ENCODE measurements around the gene RASA3. TPM values are rescaled to one million over a fixed set of nuclear protein-coding genes. Genes with fewer than 3 reads are reported as not detected.

The RASA3 gene
- total RNA-seq, 1 donor from 2014 or later: 2.6 TPM

DNA sequence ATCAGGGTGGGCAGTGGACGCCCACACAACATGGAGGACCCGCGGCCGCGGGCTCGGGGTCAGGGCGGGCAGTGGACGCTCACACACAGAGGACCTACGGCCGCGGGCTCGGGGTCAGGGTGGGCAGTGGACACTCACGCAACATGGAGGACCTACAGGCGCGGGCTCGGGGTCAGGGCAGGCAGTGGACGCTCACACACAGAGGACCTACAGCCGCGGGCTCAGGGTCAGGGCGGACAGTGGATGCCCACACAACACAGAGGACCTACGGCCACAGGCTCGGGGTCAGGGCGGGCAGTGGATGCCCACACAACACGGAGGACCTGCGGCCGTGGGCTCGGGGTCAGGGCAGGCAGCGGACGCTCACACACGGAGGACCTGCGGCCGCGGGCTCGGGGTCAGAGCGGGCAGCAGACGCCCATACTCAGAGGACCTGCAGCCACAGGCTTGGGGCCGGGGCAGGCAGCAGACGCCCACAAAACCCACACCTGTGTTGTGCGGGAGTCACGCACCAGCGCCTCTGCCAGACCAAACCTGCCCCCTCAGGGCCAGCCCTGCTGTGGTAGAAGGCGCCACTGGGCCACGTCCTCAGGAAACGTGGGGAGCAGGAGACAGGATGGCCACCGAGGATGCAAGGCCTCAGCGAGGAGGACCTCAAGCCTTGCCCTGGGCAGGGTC lies 131.0 kb downstream of the RASA3 start:
- FAIRE-seq: no peak
- H3K36me3 ChIP-seq (ENCODE audit: control insufficient read depth, insufficient read depth, low read length): no peaks in the 10 kb centered on the region
- TF ChIP-seq, protein P1, sequence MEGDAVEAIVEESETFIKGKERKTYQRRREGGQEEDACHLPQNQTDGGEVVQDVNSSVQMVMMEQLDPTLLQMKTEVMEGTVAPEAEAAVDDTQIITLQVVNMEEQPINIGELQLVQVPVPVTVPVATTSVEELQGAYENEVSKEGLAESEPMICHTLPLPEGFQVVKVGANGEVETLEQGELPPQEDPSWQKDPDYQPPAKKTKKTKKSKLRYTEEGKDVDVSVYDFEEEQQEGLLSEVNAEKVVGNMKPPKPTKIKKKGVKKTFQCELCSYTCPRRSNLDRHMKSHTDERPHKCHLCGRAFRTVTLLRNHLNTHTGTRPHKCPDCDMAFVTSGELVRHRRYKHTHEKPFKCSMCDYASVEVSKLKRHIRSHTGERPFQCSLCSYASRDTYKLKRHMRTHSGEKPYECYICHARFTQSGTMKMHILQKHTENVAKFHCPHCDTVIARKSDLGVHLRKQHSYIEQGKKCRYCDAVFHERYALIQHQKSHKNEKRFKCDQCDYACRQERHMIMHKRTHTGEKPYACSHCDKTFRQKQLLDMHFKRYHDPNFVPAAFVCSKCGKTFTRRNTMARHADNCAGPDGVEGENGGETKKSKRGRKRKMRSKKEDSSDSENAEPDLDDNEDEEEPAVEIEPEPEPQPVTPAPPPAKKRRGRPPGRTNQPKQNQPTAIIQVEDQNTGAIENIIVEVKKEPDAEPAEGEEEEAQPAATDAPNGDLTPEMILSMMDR (IDR thresholded peaks at IDR 0.05; ENCODE audit: insufficient read depth, low read length, severe bottlenecking): no peak
- no peak for DNase-seq (ENCODE audit: low read depth)
- H3K4me3 ChIP-seq (ENCODE audit: low read depth, low read length): no peak overlapping the region
- H3K27me3 ChIP-seq (ENCODE audit: control insufficient read depth, insufficient read depth, low read length): no peaks in the 10 kb centered on the region

DNA sequence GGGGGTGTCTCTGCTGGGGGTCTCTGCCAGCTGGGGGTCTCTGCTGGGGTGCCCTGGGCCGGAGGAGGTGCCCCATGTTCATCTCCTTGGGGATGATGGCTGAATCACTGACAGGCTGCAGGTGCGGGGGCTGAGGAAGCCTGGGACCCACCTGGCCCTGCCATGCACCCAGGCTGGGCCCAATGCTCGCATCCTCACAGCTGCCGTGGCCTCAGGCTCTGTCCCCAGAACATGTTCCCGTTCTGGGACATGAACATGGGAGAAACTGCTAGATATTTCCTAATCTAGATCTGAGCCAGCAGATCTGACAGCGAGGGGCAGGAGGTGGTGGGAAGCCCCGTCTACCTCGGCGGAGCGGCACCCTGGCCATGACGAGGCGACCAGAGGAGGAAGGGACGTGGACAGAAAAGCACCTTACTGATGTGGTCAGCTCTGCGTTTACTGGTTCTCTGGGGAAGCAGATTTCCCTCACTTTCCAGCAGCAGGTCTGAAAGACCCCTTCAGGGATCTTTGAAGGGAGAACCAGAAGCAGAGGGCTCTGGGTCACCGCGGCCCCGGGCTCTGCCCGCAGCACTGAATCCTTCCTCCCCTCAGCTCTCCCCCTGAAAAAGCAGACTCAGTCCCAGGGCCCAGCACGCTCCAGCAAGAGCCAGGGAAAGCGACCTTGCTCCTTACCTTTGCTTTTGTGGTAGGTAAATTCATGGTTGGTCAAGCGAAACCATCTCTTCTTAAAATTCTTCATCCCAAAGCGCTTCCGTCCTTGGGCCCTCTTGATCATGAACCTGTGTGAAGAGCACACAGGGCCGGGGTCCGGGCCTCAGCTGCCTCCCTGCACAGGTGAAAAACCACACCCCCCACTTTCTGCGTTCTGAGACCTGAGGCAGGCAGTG lies 132.0 kb downstream of the RASA3 start:
- Histone ChIP-seq H3K27me3 (ENCODE audit: control insufficient read depth, insufficient read depth, low read length) (no peaks in the 10 kb centered on the region), H3K4me3 (ENCODE audit: low read depth, low read length) (no peak overlapping the region), H3K36me3 (ENCODE audit: control insufficient read depth, insufficient read depth, low read length) (no peaks in the 10 kb centered on the region)
- TF ChIP-seq, protein P1 (IDR thresholded peaks at IDR 0.05; ENCODE audit: insufficient read depth, low read length, severe bottlenecking): no peak
- DNase-seq (ENCODE audit: low read depth) (no peak), FAIRE-seq (no peak)

DNA sequence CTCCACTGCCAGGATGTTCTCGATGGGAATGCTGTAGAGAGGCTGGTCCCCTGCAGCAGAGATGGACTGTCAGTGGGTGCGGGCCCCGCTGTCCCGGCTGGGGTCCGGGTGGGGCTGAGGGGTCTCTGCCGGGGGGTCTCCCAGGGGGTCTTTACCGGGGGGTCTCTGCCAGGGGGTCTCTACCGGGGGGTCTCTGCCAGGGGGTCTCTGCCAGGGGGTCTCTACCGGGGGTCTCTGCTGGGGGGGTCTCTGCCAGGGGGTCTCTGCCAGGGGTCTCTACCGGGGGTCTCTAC lies 132.9 kb downstream of the RASA3 start:
- H3K4me3 ChIP-seq (ENCODE audit: low read depth, low read length): no peak overlapping the region
- no peaks in the 10 kb centered on the region for H3K36me3 ChIP-seq (ENCODE audit: control insufficient read depth, insufficient read depth, low read length)
- FAIRE-seq: no peak
- H3K27me3 ChIP-seq (ENCODE audit: control insufficient read depth, insufficient read depth, low read length): no peaks in the 10 kb centered on the region
- DNase-seq (ENCODE audit: low read depth): no peak
- TF ChIP-seq, protein P1 (IDR thresholded peaks at IDR 0.05; ENCODE audit: insufficient read depth, low read length, severe bottlenecking): no peak

DNA sequence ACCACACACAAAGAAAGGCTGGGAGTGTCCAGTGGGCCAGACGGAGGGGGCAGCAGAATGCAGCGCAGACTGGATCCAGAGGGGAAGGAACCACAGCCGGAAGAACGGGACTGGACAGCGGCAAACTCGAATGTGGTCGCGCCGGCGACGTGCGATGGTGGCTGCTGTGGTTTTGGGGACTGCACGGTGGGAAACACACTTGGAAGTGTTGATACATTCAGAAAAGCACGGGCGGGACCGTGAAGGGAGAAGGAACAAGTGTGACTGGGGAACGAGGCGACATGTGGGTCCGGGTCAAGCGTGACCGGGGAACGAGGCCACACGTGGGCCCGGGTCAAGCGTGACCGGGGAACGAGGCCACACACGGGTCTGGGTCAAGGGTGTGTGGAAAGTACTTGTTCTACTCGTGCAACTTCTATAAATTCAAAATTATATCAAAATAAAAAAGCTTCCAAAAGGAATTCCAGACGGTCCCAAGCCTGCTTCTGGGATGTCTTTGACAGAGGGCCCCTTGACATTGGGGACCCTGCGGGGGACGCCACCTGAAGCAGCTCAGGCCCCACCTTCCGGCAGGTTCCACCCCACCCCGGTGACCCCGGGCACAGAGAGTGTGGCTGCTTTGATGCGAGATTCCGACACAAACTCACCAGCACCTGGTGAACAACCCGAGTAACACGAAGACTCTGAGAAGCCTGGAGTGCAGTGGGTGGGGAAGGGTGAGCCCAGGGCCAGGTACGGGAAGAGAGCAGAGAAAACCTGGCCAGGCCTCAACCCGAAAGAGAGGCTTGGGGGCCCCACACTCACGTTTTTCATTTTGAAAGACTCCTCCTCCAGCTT lies 133.4 kb downstream of the RASA3 start:
- no peak for DNase-seq (ENCODE audit: low read depth)
- TF ChIP-seq, protein P1 (IDR thresholded peaks at IDR 0.05; ENCODE audit: insufficient read depth, low read length, severe bottlenecking): no peak
- H3K27me3 ChIP-seq (ENCODE audit: control insufficient read depth, insufficient read depth, low read length): no peaks in the 10 kb centered on the region
- H3K36me3 ChIP-seq (ENCODE audit: control insufficient read depth, insufficient read depth, low read length): no peaks in the 10 kb centered on the region
- FAIRE-seq: no peak
- no peak overlapping the region for H3K4me3 ChIP-seq (ENCODE audit: low read depth, low read length)

DNA sequence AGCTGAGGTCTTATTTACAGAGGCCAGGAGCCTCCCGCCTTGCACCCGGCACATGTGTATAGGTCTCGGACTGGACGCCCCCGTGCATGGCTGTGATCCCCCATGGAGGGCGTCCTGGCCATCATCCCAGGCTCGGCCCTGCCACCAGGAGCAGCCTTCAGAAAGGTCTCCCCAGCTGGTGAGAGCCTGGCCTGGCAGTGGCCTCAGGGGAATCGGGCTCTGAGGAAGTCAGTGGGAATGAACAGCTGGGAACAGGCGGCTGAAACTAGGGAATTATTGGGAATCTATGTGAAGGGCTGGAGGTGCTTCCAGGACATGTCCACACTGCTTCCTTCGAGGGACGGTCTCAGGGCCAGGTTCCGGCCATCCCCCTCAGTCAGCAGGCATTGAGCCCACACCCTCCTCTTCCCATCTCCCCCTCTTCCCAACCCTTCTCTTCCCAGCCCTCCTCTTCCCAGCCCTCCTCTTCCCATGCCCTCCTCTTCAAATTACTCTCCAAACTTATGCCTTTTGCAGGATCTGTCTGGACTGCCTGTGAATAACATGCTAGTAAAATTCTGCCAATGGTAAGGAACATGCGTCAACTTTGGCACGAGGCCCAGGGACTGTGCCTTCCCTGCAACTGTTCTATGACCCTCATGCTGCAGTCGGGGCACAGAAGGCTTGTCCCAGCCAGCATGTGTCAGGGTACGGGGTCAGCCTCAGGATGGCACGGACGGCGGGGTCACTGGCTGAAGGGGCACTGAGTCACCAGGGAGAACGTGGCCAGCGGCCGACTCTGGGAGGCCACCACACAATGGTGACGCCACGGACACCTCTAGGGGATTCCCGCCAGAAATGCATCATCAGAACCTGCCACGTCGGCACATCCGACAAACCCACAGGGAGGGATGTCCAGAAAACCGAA lies 134.3 kb downstream of the RASA3 start:
- DNase-seq (ENCODE audit: low read depth): no peak

More for the DNA sequence above, 134.3 kb downstream of the RASA3 start:
- no peaks in the 10 kb centered on the region for H3K27me3 ChIP-seq (ENCODE audit: control insufficient read depth, insufficient read depth, low read length)
- TF ChIP-seq, protein P1 (IDR thresholded peaks at IDR 0.05; ENCODE audit: insufficient read depth, low read length, severe bottlenecking): no peak
- no peak overlapping the region for H3K4me3 ChIP-seq (ENCODE audit: low read depth, low read length)
- no peaks in the 10 kb centered on the region for H3K36me3 ChIP-seq (ENCODE audit: control insufficient read depth, insufficient read depth, low read length)
- no peak for FAIRE-seq

Measured in bronchial epithelial cell (primary cell).